CD4-positive, alpha-beta T cell treated with Interleukin-17A for 4 hours (primary cell): Measurements from ENCODE around the gene CCDC85C.
A peak's percentile ranks its signal among the peaks of the same experiment; 100 is the strongest.
"Not testable (repeated sequence)": the region's sequence is repeated elsewhere in the genome, so short reads cannot be mapped to it uniquely, and the experiment has no call there.

Source experiments
- DNase-seq: peaks from one replicate; pipeline ENCODE4 v3.0.0-alpha.2; 2020; ENCODE audit warnings: mixed read lengths

Gene CCDC85C

DNA sequence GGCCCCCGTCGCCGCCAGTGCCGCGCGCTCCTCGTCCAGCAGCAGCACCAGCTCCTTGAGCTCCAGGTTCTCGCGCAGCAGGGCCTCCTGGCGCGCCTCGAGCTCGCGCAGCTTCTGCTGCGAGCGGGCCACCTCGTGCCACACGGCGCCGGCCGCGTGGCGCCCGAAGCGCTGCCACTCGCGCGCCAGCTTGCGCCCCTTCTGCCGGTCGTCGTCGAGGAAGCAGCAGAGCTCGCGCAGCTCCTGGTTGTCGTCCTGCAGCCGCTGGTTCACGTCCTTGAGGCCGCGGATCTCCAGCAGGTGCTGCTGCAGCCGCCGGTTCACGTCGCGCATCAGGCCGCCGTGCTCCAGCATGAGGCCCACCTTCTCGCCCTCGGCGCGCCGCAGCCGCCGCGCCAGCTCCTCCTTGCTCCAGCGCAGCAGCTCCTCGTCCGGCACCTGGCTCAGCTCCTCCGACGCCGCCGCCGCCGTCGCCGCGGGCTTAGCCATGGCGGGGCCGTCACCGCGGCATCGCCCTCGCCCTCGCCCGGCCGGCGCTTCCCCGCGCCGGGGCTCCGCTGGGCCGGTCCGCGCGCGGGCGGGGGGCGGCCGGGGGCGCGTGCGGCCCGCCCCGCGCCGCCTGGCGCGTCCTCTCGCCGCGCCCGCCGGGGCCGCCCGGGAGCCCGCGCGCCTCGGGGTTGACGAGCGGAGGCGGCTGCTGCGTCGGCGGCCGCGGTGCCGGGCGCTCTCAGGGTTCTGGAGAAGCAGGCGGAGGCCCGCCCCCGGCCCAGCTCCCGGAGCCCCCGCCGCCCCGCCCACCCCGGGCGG is at the start of gene CCDC85C:
CCDC85C (minus strand) TSS at position 737 of the 807 bp plus-strand sequence; CDS start at position 489, 248 bp downstream.
- DNase-seq = peak; percentile 60

DNA sequence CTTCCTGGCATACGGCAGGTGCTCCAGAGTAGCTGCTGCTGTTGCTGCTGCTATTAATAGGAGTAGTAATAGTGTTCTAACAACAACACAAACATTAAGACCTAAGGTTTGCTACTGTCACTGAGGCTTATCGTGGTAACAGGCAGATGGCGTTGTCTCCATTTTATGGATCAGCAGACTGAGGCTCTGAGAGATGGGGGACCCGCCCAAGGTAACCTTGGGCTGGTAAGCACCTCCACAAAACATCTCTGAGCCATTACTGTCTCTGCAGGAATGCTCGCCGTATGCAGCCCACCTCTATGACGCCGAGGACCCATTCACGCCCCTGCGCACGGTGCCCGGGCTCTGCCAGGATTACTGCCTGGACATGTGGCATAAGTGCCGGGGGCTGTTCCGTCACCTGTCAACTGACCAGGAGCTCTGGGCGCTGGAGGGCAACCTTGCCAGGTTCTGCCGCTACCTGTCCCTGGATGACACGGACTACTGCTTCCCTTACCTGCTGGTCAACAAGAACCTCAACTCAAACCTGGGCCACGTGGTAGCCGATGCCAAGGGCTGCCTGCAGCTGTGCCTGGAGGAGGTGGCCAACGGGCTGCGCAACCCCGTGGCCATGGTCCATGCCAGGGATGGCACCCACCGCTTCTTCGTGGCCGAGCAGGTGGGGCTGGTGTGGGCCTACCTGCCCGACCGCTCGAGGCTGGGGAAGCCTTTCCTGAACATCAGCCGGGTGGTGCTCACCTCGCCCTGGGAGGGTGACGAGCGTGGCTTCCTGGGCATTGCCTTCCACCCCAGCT is 48.1 kb upstream of the CCDC85C start:
- DNase-seq = no peak

DNA sequence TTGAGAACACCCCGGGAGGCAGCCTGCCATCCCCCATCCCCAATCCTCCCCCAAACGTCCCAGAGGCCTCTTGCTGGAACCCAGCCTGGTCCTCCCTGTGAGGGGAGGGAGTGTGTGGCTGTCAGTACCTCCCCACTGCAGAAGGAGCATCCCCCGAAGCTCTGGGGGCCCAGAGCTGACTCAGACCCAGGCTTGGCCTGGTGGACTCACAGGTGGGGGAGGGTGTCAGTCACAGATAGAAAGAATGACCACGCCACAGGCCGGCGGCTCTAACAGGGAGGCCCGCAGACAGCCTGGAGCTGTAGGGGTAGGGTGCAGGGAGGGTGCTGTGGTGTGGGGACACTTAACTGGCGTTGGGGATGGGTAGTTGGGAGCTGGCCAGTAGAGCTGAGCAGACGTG is 46.2 kb upstream of the CCDC85C start:
- no peak for DNase-seq

DNA sequence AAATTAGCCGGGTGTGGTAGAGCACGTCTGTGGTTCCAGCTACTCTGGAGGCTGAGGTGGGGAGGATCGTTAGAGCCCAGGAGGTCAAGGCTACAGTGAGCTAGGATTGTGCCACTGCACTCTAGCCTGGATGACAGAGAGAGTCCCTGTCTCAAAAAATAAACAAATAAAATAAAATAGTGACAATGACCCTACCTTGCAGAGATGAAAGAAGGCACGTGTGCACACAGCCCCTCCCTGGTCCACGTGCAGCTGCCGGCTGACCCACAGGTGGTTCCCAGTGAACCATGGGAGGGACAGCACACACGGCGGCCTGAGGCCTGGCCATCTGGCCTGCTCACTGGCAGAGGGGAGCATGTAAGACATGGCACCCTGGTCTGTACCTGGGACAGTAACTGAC is 45.6 kb upstream of the CCDC85C start:
- no peak for DNase-seq

DNA sequence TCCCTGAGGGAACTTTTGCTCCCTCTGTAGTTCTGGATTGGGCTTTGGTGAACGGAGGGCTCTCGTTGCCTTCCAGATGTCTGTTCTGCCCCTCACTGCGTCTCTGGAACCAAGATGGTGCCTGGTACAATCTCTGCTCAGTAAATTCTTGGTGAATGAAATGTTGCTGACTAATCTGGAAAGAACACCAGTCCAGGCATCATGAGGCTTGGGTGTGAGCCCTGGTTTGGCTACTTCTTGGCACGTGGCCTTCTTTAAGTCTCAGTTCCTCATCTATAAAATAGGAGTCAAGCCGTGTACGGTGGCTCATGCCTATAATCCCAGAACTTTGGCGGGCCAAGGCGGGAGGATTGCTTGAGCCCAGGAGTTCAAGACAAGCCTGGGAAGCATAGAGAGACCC is 45.2 kb upstream of the CCDC85C start:
- no peak for DNase-seq

DNA sequence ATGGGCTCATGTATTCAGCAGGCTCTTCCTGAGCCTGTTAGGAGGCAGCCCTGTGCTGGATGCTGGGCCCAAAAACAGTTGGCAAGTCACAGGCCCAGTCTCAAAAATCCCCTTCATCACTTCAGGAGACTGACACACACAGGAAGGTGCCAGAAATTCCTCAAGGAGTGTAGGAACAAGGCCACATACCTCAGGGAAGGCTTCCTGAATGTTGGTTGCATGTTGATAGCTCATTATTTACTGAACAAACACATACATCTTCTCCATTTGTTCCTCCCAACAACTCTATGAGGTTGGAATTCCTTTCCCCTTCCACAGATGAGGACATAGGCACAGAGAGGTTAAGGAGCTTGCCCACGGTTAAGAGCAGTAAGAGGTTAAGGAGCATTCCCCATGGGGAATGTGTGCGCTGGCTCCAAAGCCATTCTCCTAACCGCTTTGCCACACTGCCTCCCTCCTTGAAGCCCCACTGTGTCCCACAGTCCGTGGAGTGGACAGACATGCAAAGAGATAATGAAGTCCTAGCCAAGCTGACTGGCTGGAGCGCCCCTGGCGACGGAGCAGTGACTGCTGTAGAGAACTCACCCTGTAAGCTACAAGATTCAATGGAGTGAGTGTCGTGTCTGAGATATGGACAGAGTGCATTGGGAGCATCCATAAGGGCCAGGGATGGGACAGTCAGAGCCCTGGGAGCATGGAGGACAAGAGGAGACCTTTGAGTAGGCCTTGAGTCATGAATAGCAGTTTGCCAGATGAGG is 44.2 kb upstream of the CCDC85C start:
- DNase-seq = no peak

DNA sequence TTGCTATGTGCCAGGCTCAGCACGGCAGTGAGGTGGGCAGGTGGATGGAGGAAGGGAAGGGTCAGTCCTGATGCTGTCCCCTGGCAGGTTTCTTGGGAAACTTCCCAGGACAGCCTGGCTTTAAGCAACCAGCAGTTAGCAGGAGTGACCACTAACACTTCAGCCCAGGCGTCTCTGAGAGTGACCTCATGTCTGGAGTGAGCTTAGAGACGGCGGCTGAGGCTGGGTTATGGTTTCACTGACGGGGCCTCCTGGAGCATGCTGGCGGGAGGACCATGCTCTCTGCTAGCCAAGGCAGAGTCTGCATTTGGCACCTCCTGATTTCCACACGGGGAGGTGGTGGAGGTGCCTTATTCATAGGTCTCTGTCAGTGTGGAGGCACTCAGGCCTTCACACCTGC is 43.4 kb upstream of the CCDC85C start:
- DNase-seq = no peak

DNA sequence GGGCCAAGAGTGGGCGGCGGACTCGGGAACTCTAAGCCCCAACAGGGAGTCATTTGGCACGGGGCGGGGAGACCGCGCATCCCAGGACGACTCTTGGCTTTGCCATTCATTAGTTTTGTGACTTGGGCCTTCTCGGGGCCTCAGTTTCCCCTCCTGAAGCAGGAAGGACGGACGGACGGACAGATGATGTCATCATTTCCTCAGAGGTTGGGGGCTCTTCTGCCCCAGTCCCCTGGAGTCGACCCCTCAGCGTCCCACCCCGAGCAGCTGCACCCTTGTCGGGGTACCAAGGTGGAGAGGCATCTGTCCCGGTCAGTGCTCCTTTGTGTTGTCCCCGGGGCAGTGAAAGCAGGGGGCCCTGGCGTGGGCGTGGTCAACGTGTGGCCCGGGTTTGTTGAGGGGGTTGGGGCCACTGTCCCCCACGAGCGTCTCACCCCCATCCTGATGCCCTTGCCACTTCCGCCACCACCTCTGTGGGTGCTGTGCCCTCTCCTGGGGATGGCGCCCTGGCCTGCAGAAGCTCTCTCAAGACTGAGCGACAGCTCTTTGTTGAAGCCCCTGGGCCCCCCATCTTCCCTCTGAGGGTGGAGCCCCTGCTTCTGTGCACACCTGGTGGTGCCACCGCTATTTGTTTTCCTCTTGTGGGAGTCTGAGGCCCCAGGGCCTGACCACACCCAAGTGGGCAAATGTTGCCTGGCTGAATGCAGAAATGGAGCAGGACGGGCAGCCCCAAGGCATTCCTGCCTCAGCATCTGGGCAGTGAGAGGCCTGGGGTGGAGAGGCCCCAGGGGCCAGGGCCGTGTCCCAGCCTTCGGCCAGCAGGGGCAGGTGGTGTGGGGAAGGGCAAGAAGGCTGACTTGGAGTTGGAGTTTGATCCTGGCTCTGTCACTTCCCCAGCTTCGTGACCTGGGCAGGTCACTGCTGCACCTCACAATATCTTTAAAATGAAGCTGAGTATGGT is 41.8 kb upstream of the CCDC85C start:
- DNase-seq = no peak

DNA sequence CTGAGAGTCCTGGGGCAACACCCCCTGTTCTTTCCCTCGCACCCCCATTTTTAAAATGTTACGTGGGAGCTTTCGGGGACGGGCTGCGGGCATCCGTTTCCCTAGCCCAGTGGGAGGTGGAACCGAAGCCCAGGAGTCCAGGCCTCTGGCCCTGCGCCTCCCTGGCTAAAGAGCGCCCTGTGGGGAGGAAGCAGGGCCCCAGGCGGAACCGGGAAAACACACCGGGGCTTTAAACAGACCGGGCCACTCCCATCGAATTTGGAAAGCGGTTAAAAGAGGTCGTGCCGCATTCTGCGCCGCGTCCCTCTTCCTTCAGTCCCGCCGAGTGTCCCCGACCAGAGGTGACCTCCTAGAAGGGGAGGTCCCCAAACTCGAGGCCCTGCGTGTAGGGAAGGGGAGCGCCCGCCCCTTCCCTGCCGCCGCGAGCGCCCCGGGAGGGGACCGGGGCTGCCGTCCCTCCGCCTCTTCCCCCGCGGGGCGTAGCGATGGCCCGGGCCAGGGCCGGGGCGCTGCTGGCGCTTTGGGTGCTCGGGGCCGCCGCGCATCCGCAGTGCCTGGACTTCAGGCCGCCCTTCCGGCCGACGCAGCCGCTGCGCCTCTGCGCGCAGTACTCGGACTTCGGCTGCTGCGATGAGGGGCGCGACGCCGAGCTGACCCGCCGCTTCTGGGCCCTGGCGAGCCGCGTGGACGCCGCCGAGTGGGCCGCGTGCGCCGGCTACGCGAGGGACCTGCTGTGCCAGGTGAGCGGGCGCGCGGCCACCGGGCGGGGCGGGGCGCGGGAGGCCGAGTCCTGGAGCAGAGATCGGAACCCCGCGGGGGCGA is 40.9 kb upstream of the CCDC85C start, which contains the start of gene HHIPL1:
HHIPL1 (plus strand) TSS at position 407 of the 822 bp plus-strand sequence; CDS start at position 486, 79 bp downstream.
- no peak for DNase-seq

DNA sequence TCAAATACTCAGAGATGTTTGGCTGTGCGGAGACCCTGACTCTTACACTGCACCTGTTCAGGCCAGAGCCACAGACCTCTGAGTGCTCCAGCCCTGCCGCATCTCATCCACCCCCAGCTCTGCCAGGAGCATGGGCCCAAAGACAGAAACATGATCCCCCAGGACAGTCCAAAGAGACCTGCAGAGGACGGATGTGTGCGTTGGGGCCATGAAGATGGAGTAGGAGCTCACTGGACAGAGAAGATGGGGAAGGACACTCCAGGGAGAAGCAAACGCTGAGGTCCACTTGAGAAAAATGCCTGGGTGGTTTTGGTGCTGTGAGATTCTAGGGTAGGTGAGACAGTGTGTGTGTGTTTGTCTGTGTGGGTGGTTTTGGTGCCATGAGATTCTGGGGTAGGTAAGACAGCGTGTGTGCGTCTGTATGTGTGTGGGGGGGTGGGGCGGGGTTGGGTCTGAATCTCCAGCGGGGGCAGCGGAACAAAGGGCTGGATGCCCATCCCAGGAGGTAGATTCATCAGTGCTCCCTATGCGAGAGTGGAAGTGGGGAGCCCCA is 40.1 kb upstream of the CCDC85C start:
- DNase-seq = no peak

DNA sequence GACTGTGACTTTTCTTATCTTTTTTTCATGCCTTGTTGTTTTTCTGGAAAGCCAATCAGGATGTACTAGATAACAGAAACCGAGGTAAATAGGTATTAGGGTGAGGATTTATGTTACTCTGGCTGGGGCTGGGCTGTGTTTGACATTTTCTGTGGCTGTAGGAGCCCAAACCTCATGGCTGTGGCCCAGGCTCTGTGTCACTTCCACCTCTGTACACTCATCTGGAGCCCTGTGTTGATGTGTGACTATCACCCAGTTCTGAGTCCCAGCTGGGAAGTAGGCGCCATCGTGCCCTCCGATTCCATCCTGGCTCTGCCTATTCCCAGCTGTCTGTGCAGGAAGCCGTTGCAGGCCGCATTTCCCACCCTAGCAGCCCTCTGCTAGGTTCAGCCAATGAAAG is 39.3 kb upstream of the CCDC85C start:
- no peak for DNase-seq

DNA sequence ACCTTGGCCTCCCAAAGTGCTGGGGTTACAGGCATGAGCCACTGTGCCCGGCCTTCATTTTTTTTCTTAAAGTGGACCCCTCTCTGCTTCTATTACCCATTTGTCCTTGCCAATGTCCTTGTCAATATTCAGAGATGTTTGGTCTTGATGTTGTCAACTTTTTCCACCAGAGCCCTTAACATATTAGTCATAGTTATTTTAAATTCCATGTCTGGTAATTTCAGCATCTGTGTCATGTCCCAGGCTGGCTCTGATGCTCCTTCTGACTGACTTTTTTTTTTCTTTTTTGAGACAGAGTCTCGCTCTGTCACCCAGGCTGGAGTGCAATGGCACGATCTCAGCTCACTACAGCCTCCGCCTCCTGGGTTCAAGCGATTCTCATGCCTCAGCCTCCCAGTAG is 38.8 kb upstream of the CCDC85C start:
- DNase-seq = not testable (repeated sequence)

DNA sequence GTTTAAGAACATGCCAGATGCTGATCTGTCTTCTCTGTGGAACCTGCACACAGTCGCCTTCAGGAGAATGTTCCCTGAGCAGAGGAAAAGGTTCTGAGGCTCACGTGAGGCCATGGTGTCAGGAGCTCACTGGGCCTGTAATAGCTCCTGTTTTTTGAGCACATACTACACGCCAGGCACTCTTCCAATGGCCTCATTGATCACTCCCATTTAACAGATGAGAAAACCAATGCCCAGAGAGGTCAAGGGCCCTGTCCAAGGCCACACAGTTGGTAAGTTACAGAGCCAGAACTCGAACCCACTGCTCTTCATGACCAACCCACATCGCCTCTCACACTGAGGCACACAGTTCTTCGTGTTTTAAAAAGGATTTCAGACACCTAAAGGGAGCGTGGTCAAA is 33.6 kb upstream of the CCDC85C start:
- DNase-seq = no peak

DNA sequence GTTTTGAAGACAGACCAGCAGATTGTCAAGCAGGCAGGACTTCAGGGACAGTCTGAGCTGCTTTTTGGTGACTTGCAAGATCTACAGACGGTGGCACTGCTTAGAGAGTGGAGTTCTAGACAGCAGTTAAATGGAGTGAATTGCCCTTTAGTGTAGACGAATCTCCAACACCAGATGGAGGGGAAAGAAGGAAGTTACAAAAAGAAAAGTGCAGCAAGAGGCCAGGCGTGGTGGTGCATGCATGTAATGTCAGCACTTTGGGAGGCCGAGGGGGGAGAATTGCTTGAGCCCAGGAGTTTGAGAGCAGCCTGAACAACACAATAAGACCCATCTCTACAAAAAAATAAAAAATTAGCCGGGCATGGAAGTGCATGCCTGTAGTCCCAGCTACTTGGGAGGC is 32.5 kb upstream of the CCDC85C start:
- DNase-seq = no peak

DNA sequence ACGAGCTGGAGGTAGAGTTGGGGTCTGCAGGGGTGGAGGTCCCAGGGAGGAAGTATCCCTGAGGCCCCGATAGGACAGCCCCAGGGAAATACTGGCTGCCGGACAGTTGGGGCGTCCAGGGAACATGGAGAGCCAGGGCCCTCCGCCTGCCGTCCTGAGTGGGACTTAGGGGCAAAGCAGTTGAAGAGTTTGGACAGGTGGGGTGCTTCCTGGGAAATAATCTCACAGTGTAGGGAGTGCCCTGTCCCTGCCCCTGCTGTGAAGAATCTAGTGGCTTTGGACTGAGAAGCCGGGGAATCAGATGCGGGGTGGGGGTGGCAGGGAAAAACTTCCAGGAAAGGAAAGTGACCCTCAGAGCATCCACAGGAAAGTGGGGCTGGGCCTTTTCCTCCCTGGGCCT is 31.1 kb upstream of the CCDC85C start:
- DNase-seq = no peak

DNA sequence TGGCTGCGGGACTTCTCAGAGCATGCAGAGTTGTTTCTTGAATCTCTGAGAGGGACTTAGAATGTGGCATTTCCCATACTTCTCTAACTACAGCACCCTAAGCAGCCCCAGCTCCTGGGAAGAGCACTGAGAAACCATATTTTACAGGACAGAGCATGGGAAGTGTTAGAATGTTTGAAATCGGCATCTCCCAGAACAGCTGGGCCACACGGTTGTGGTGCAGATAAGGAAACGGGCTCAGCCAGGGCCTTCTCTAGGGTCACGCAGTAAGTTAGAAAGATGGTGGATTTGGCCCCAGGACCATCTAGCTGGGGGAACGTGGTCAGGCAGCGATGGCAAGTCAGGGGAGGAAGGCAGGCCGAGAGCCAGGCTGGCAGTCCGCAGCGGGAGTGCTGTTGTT is 30.4 kb upstream of the CCDC85C start:
- DNase-seq = no peak

DNA sequence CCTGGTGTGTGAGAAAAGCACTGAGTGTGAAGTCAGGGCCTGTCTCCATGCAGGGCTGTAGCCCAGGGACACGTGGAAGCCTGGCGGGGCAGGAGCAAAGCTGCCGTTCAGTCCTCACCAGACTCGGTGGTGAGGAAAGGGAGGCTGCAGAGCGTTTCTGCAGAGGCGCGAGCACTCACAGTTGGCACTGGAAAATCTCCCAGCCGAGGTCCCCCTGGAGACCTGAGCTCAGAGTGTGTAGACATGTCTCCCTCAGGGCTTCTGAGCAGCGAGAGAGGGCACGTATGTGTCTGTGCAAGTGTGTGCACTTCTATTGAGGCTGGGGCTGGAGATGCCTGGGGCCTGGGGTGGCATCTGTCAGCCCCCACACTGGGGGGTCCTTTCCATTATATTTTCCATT is 29.9 kb upstream of the CCDC85C start:
- no peak for DNase-seq

DNA sequence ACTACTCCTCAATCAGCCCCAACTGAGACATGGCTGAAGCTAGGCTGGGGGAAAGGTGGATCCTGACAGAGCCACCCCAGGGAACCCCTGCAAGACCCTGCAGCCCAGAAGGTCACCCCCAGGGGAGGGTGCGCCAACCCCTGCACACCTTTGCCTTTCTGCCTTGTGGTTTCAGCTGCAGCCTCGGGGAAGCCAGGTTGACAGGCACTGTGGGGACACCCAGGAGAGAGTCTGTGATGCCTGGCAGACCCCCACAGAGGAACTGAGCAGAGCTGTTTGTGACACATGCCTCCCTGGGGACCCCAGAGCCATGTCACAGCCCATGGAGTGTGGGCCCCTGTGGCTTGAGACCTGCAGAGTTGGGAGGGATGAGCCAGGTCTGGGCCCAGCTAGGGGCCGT is 29.1 kb upstream of the CCDC85C start:
- no peak for DNase-seq

DNA sequence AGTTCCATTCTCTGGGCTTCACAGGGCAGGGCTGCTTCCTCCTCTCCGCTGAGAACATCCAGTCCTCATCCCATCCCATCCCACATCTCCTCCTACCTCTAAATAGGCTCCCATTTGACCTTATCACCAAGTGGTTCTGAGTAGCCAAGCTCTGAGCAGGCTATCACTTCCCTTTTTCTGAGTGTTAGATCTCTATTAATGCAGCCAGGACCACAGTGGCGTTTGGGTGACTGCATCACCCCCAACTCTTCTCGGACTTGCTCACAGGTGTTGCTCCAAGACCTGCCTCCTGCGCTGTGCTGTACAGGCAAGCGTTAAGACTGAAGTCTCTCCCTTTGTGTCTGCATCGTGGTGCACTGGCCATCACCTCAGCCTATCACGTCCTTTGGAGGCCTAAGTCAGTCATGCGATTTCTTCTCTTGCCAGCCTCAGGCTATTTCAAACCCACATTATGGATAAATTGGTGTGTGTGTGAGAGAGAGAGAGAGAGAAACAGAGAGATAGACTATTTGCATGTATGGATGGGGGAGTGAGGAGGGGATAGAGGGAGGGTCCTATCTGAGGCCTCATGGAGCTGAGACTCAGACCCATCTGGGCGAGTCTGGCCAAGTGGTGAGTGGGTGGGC is 28.5 kb upstream of the CCDC85C start:
- no peak for DNase-seq

DNA sequence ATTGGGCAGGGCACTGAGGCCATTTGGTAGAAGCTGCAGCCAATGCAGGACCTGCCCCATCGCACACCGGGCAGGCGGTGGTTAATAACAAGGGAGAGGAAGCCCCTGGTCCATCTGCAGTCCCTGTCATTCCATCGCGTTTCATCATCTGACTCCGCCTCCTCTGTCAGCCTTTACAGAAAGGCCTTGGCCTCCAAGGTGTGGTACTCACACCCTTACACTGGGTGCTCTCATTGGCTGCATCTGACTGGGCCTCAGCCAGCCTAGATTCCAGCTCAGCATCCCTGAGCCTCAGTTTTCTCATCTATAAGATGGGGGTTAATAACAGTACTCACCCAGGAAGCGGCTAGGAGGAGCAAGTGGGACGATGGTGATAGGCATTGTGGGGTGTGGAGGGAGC is 26.2 kb upstream of the CCDC85C start:
- no peak for DNase-seq
